ENCODE results near the gene NCOA7. TPM values are rescaled to one million over a fixed set of nuclear protein-coding genes. Genes with fewer than 3 reads are reported as not detected.

The NCOA7 gene
- total RNA-seq, 1 experiment from 2014 or later: 9.4 TPM

DNA sequence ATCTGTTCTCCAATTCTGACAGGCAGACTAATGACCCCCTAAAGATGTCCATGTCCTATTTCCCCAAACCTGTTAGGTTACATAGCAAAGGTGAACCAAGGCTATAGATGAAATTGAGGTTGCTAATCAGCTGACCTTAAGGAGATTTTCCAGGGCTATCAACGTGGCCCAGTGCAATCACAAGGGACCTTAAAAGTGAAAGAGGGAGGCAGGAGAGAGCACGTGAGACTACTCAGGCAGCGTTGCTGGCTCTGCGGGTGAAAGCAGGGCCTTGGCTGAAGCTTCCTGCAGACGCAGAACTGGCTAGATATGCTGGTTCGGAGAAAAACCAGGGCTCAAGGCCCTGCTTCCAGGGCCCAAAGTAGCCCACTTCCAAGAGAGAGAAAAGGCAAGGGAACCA is 78.7 kb downstream of the NCOA7 start:
- H3K4me3 Mint-ChIP-seq: no peak overlapping the region
- no peak overlapping the region for H2AFZ ChIP-seq (ENCODE audit: low read length)
- DNase-seq: no peak
- no peaks in the 10 kb centered on the region; the same call in 1 of the 2 replicates for H3K4me1 ChIP-seq (ENCODE audit: insufficient read depth, low read length)
- WGBS (ENCODE audit: extremely low coverage, insufficient read length, low lambda C conversion rate): no CpG with 5 or more reads among the region's 6 CpGs
- peaks cover 8 to 13% of the 10 kb centered on the region in 2 experiments for H3K4me1 Mint-ChIP-seq
- no peak overlapping the region for H3K18ac ChIP-seq (ENCODE audit: insufficient read length, low read depth, low read length)
- H3T11ph ChIP-seq (ENCODE audit: low read length): no peak overlapping the region
- H3K9me3 ChIP-seq (ENCODE audit: control insufficient read depth, low read depth, low read length): no peaks in the 10 kb centered on the region
- no peak overlapping the region for H2BK12ac ChIP-seq (ENCODE audit: insufficient read length, low read depth, low read length)
- no peak overlapping the region for H3K9ac ChIP-seq (ENCODE audit: extremely low read depth, insufficient read length, low read length)
- H3K4ac ChIP-seq (ENCODE audit: low read depth, low read length): no peak overlapping the region
- no peak overlapping the region for H2AK5ac ChIP-seq (ENCODE audit: insufficient read length, low read length)
- no peak overlapping the region; the same call in 1 of the 2 replicates for H3K14ac ChIP-seq (ENCODE audit: insufficient read depth, low read length)
- no peak overlapping the region for H3K4me2 ChIP-seq (ENCODE audit: insufficient read depth, insufficient read length, low read length)
- no peak overlapping the region for H2BK15ac ChIP-seq (ENCODE audit: low read depth, low read length)
- no peak overlapping the region for H2BK5ac ChIP-seq (ENCODE audit: insufficient read length, low read length)
- no peak overlapping the region for H3K56ac ChIP-seq (ENCODE audit: insufficient read length, low read depth, low read length)
- H3K79me1 ChIP-seq (ENCODE audit: insufficient read depth, low read depth, low read length, poor library complexity, severe bottlenecking): no peaks in the 10 kb centered on the region
- no peak overlapping the region for H4K91ac ChIP-seq (ENCODE audit: insufficient read length, low read depth, low read length)
- no peaks in the 10 kb centered on the region for H3K9me3 Mint-ChIP-seq
- H4K20me1 ChIP-seq (ENCODE audit: control insufficient read depth, insufficient read depth, insufficient read length): no peaks in the 10 kb centered on the region
- H3K23ac ChIP-seq (ENCODE audit: insufficient read length, low read depth, low read length): no peak overlapping the region
- H3K79me2 ChIP-seq (ENCODE audit: insufficient read depth, low read length): no peaks in the 10 kb centered on the region
- H4K8ac ChIP-seq (replicated peaks; ENCODE audit: insufficient read length, low read depth, low read length): no peak overlapping the region
- H3K23me2 ChIP-seq (ENCODE audit: insufficient read length, low read depth, low read length, poor library complexity, severe bottlenecking): no peaks in the 10 kb centered on the region
- H2BK20ac ChIP-seq (ENCODE audit: low read depth, low read length, poor library complexity, severe bottlenecking): no peak overlapping the region
- no peak overlapping the region for H2BK120ac ChIP-seq (ENCODE audit: low read depth, low read length, poor library complexity, severe bottlenecking)
- no peaks in the 10 kb centered on the region for H3K36me3 Mint-ChIP-seq (ENCODE audit: insufficient read depth in 1 of 3, low read depth in 3 of 3)
- H3K27me3 ChIP-seq (ENCODE audit: insufficient read depth, low read length): no peaks in the 10 kb centered on the region
- H3K27ac Mint-ChIP-seq: peak overlapping the region in 1 of 3 experiments; percentile 19; a peak in 1 of 7 replicates
- no peak overlapping the region for H4K5ac ChIP-seq (ENCODE audit: insufficient read length, low read depth, low read length)
- H3K27ac ChIP-seq (ENCODE audit: insufficient read length, low read depth, low read length): no peak overlapping the region
- no peaks in the 10 kb centered on the region for H3K27me3 Mint-ChIP-seq (ENCODE audit: low read depth)
- TF ChIP-seq, protein P1, sequence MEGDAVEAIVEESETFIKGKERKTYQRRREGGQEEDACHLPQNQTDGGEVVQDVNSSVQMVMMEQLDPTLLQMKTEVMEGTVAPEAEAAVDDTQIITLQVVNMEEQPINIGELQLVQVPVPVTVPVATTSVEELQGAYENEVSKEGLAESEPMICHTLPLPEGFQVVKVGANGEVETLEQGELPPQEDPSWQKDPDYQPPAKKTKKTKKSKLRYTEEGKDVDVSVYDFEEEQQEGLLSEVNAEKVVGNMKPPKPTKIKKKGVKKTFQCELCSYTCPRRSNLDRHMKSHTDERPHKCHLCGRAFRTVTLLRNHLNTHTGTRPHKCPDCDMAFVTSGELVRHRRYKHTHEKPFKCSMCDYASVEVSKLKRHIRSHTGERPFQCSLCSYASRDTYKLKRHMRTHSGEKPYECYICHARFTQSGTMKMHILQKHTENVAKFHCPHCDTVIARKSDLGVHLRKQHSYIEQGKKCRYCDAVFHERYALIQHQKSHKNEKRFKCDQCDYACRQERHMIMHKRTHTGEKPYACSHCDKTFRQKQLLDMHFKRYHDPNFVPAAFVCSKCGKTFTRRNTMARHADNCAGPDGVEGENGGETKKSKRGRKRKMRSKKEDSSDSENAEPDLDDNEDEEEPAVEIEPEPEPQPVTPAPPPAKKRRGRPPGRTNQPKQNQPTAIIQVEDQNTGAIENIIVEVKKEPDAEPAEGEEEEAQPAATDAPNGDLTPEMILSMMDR (conservative IDR thresholded peaks at IDR 0.05): no peak
